K562 (cell line): ENCODE data around the gene LAMA2. TPM values are rescaled to one million over a fixed set of nuclear protein-coding genes. Genes with fewer than 3 reads are reported as not detected.

Experiments used
- ATAC-seq: fragments of 200-7000 bp; cut with Tn5 transposase; 3 replicates; pipeline ENCODE4 v1.9.1; 2020; ENCODE audit warnings: moderate library complexity
- BruUV-seq: library from RNA; stranded (reverse); fragments of 400-500 nt; replicated peaks from 2 replicates; lab custom pipeline; 2021; lab: Mats Ljungman, UMichigan
- CTCF ChIA-PET: fragments of 300-600 bp; formaldehyde crosslinking; extraction: SDS; loops from one replicate; lab custom pipeline; 2021; ENCODE audit warnings: low intra/inter-chr PET ratio; lab: Yijun Ruan, JAX
- POLR2A ChIA-PET: fragments of 300-600, 350-650 bp; sonication (Branson Sonifier 250); formaldehyde crosslinking; extraction: SDS; loops from one replicate; lab custom pipeline; 2021; ENCODE audit warnings: antibody characterized with exemption, inconsistent platforms; lab: Yijun Ruan, JAX
- DNase-seq, 4 experiments: peaks; one replicate each; pipeline versions ENCODE4 v3.0.0 to v3.0.0-alpha.2; 2011 to 2018; ENCODE audit warnings: low spot score in 3 of 4, mixed read lengths in 3 of 4; ENCODE audit errors: extremely low read depth in 1 of 4
- FAIRE-seq: peaks from 2 replicates; lab custom pipeline; 2011; peaks lifted over from hg19 to GRCh38; lab: Jason Lieb, UNC
- H2AFZ ChIP-seq: 2 replicates; pipeline ENCODE4 v1.6.0; 2011; ENCODE audit warnings: low read depth, low read length, control low read depth, inconsistent platforms
- H3K27ac ChIP-seq: fragments of 200-600 bp; 3 replicates; pipeline ENCODE4 v1.8.0; 2011; ENCODE audit warnings: low read depth, mild to moderate bottlenecking, control low read depth, inconsistent platforms, low read length, moderate library complexity, mixed read lengths; ENCODE audit errors: extremely low read depth
- H3K27me3 ChIP-seq, 2 experiments: fragments of 300-600 bp in 1 of 2; 2 replicates in 1 of 2; 3 replicates in 1 of 2; pipeline versions ENCODE4 v1.6.0 to v1.8.0; 2011; ENCODE audit warnings: inconsistent platforms in 2 of 2, low read length in 2 of 2, mild to moderate bottlenecking in 1 of 2, mixed read lengths in 1 of 2, moderate library complexity in 1 of 2; ENCODE audit not compliant: control insufficient read depth in 2 of 2, insufficient read depth in 2 of 2
- H3K36me3 ChIP-seq: fragments of 300-600 bp; 3 replicates; pipeline ENCODE4 v1.8.0; 2011; ENCODE audit warnings: mild to moderate bottlenecking, low read length, inconsistent platforms; ENCODE audit not compliant: control insufficient read depth, insufficient read depth
- H3K4me1 ChIP-seq, 2 experiments: fragments of 200-600 bp in 1 of 2; replicated peaks in 1 of 2; 2 replicates in 1 of 2; 3 replicates in 1 of 2; pipeline versions ENCODE4 v1.5.1 to v1.8.0; 2011; ENCODE audit warnings: inconsistent platforms in 2 of 2, low read length in 2 of 2, mild to moderate bottlenecking in 1 of 2, mixed read lengths in 1 of 2, moderate library complexity in 1 of 2; ENCODE audit not compliant: control insufficient read depth in 2 of 2, insufficient read depth in 2 of 2
- H3K4me2 ChIP-seq: 2 replicates; pipeline ENCODE4 v1.6.1; 2011; ENCODE audit warnings: low read length, control low read depth, inconsistent platforms, mixed read lengths; ENCODE audit not compliant: insufficient read depth
- H3K4me3 ChIP-seq: fragments of 200-600 bp; sonication (generic), shearing (Covaris generic); 2 replicates; pipeline ENCODE4 v1.5.1; 2016; ENCODE audit warnings: control low read depth, inconsistent platforms
- H3K79me2 ChIP-seq: fragments of 200-600 bp; 3 replicates; pipeline ENCODE4 v1.8.0; 2011; ENCODE audit warnings: low read length, inconsistent platforms; ENCODE audit not compliant: control insufficient read depth, insufficient read depth
- H3K9ac ChIP-seq, 2 experiments: 2 replicates each; pipeline versions ENCODE4 v1.6.0 to v1.6.1; 2011; ENCODE audit warnings: low read depth in 2 of 2, low read length in 2 of 2, control low read depth in 1 of 2, inconsistent platforms in 1 of 2, mild to moderate bottlenecking in 1 of 2, mixed read lengths in 1 of 2; ENCODE audit not compliant: insufficient read depth in 1 of 2
- H3K9me1 ChIP-seq: one replicate; pipeline ENCODE4 v1.6.0; 2011; ENCODE audit warnings: inconsistent platforms, mild to moderate bottlenecking, low read length, moderate library complexity; ENCODE audit not compliant: control insufficient read depth, insufficient read depth
- H3K9me3 ChIP-seq: replicated peaks from 2 replicates; pipeline ENCODE4 v1.5.1; 2011; ENCODE audit warnings: low read depth, low read length, inconsistent platforms; ENCODE audit not compliant: control insufficient read depth, insufficient read depth
- H4K20me1 ChIP-seq: replicated peaks from 2 replicates; pipeline ENCODE4 v1.6.1; 2011; ENCODE audit warnings: low read length, inconsistent platforms, mixed read lengths; ENCODE audit not compliant: control insufficient read depth, insufficient read depth
- ATF7 ChIP-seq: fragments of 450-650 bp; IDR thresholded peaks from 2 replicates; pipeline ENCODE4 v1.7.1; 2014; ENCODE audit warnings: mild to moderate bottlenecking, moderate library complexity
- ERF ChIP-seq: fragments of 450-650 bp; formaldehyde crosslinking; IDR thresholded peaks from 2 replicates; pipeline ENCODE4 v1.4.0; 2020; ENCODE audit warnings: mild to moderate bottlenecking, mixed read lengths
- MIER1 ChIP-seq: fragments of 450-650 bp; IDR thresholded peaks from 2 replicates; pipeline ENCODE4 v1.6.1; 2016; ENCODE audit warnings: antibody characterized with exemption, mild to moderate bottlenecking, low read depth
- WGBS: fragments of 100-300 bp; shearing (Covaris generic); methylation state at CpG from one replicate; pipeline ENCODE4 v1.1.6; 2016; ENCODE audit warnings: low coverage, mixed read lengths; ENCODE audit not compliant: insufficient coverage; ENCODE audit errors: missing lambda C conversion rate; 5-methylcytosine and 5-hydroxymethylcytosine counted together
- in situ Hi-C: fragments of 300-500 bp; cut with MboI; formaldehyde crosslinking; loops from 4 replicates; pipeline ENCODE4 v1.15.0; 2018; ENCODE audit warnings: inconsistent platforms, mixed read lengths
- intact Hi-C: fragments of 100-400 bp; cut with micrococcal nuclease; formaldehyde crosslinking; loops from 2 replicates; pipeline ENCODE4 v1.14.2; 2022
- polyA plus RNA-seq, 8 experiments: library from polyadenylated mRNA; depleted of rRNA in 4 of 8; stranded (reverse) in 5 of 8; unstranded in 3 of 8; fragments of >200 nt; fragmentation: Nextera tagmentation in 2 of 8; fragmentation: Illumina TruSeq in 1 of 8; extraction: Ambion mirVana in 2 of 8; extraction: Trizol in 1 of 8; gene quantifications; 2 replicates each; pipeline versions ENCODE4 v1.2.1 to v1.2.3, GENCODE V29; 2011 to 2014; ENCODE audit warnings: inconsistent platforms in 1 of 8, missing spikeins in 1 of 8
- total RNA-seq, 7 experiments: library from RNA; depleted of rRNA in 6 of 7; stranded (reverse); fragments of >200 nt in 6 of 7; fragmentation: Illumina TruSeq in 2 of 7; extraction: Trizol in 2 of 7; gene quantifications; 2 replicates each; pipeline versions ENCODE4 v1.2.1 to v1.2.3, GENCODE V29; 2011 to 2021; ENCODE audit warnings: low replicate concordance in 1 of 7
- TF ChIP-seq, protein P1 (sequence below): fragments of 450-650 bp; IDR thresholded peaks from 2 replicates; pipeline ENCODE4 v1.6.1; 2016; ENCODE audit warnings: low read depth, mild to moderate bottlenecking, moderate library complexity
- TF ChIP-seq, protein P2 (sequence below), 2 experiments: IDR thresholded peaks; 2 replicates each; pipeline ENCODE4 v1.6.1; 2012; ENCODE audit warnings: improper control_type of control experiment in 2 of 2, low read depth in 2 of 2, low read length in 2 of 2, borderline replicate concordance in 1 of 2

The LAMA2 gene
- total and polyA plus RNA-seq, 9 of the 15 experiments (the other 6 are each of a cell fraction or from before 2014, with no cell fraction given): 0.04 to 1.5 (median 0.36) TPM

DNA sequence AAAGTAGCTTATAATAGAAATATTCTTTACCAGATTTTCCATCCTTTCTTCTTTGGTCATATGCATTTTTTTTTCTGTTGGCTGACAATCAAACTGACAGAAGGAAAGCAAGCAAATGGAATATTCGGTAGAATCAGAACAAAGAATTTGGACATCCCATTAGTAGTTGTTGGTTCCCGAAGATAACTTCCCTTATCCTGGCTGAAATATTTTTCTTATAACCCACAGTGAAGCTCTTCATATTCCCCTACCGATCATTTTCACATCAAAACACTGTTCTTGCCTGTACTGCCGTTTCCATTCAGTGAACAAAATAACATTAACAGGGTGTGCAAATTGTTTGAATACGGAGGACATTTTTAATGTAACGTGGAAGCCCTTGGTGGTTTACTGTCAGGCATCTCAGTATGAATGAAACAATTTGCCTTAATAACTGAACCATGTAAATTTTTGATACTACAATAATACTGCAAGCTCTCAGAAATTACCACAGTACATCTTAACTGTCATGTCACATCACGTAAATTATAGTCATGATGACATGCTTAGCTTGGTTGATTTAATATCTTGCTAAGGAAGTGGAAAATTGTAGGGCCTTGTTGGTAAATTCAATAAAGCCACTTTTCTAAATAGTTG lies 311.5 kb downstream of the LAMA2 start:
- ChIA-PET POLR2A (no interaction called here), CTCF (no interaction called here)
- FAIRE-seq: no peak
- in situ Hi-C loops: no loop called here
- no peak for TF ChIP-seq MIER1
- TF ChIP-seq ERF (CRISPR knock-in tag): no peak
- TF ChIP-seq ATF7: no peak
- TF ChIP-seq, protein P1, sequence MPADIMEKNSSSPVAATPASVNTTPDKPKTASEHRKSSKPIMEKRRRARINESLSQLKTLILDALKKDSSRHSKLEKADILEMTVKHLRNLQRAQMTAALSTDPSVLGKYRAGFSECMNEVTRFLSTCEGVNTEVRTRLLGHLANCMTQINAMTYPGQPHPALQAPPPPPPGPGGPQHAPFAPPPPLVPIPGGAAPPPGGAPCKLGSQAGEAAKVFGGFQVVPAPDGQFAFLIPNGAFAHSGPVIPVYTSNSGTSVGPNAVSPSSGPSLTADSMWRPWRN: no peak
- TF ChIP-seq, protein P2, sequence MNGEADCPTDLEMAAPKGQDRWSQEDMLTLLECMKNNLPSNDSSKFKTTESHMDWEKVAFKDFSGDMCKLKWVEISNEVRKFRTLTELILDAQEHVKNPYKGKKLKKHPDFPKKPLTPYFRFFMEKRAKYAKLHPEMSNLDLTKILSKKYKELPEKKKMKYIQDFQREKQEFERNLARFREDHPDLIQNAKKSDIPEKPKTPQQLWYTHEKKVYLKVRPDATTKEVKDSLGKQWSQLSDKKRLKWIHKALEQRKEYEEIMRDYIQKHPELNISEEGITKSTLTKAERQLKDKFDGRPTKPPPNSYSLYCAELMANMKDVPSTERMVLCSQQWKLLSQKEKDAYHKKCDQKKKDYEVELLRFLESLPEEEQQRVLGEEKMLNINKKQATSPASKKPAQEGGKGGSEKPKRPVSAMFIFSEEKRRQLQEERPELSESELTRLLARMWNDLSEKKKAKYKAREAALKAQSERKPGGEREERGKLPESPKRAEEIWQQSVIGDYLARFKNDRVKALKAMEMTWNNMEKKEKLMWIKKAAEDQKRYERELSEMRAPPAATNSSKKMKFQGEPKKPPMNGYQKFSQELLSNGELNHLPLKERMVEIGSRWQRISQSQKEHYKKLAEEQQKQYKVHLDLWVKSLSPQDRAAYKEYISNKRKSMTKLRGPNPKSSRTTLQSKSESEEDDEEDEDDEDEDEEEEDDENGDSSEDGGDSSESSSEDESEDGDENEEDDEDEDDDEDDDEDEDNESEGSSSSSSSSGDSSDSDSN (IDR thresholded peaks at IDR 0.05; ENCODE audit: borderline replicate concordance in 1 of 2, low read depth in 2 of 2, low read length in 2 of 2): no peak
- no peak overlapping the region for H3K27ac ChIP-seq
- intact Hi-C loops: no loop called here
- BruUV-seq: no TSS peak
- no peaks in the 10 kb centered on the region for H3K36me3 ChIP-seq
- no peak overlapping the region for H3K4me2 ChIP-seq
- H2AFZ ChIP-seq: no peak overlapping the region
- H3K9me1 ChIP-seq: no peaks in the 10 kb centered on the region
- no peaks in the 10 kb centered on the region for H3K79me2 ChIP-seq
- H3K4me3 ChIP-seq: no peak overlapping the region
- no peaks in the 10 kb centered on the region for H3K4me1 ChIP-seq
- H4K20me1 ChIP-seq: no peaks in the 10 kb centered on the region
- no peak for ATAC-seq
- H3K9ac ChIP-seq: no peak overlapping the region
- under 1% methylated on average over 7 of the region's 7 CpGs for WGBS
- no peaks in the 10 kb centered on the region for H3K9me3 ChIP-seq
- no peaks in the 10 kb centered on the region for H3K27me3 ChIP-seq
- no peak for DNase-seq
